HG03442 (cell line): Measurements from ENCODE around the gene TM9SF3.

Experiments used
- ATAC-seq: cut with Tn5 transposase; IDR thresholded peaks from one replicate; pipeline ENCODE4 v1.9.1; 2021; ENCODE audit warnings: mild to moderate bottlenecking, moderate library complexity; ENCODE audit not compliant: unreplicated experiment

The TM9SF3 gene

GRCh38 chr10:96586419-96587263 lies at the start of gene TM9SF3:
TM9SF3 (minus strand) TSS chr10:96587012; CDS start chr10:96586835, 177 bp downstream.
- peak; percentile 73 for ATAC-seq

GRCh38 chr10:96636551-96636950 lies 49.7 kb upstream of the TM9SF3 start:
- no peak for ATAC-seq

- ATAC-seq = no peak
These were observed 46.3 kb upstream of the TM9SF3 start for GRCh38 chr10:96632974-96633710.

GRCh38 chr10:96627292-96627691 lies 40.5 kb upstream of the TM9SF3 start:
- no peak for ATAC-seq

- ATAC-seq = no peak
These were observed 40.0 kb upstream of the TM9SF3 start for GRCh38 chr10:96626795-96627194.

GRCh38 chr10:96625173-96625572 lies 38.4 kb upstream of the TM9SF3 start:
- ATAC-seq = no peak

- no peak for ATAC-seq
These were observed 35.4 kb upstream of the TM9SF3 start for GRCh38 chr10:96622013-96622787.

GRCh38 chr10:96619796-96620773 lies 33.3 kb upstream of the TM9SF3 start:
- no peak for ATAC-seq

- ATAC-seq = no peak
These were observed 32.3 kb upstream of the TM9SF3 start for GRCh38 chr10:96619120-96619519.

- no peak for ATAC-seq
These were observed 31.8 kb upstream of the TM9SF3 start for GRCh38 chr10:96618653-96619052.

- ATAC-seq = no peak
These were observed 30.1 kb upstream of the TM9SF3 start for GRCh38 chr10:96616961-96617360.

GRCh38 chr10:96614515-96614914 lies 27.7 kb upstream of the TM9SF3 start:
- ATAC-seq = no peak

GRCh38 chr10:96613576-96613975 lies 26.8 kb upstream of the TM9SF3 start:
- no peak for ATAC-seq

GRCh38 chr10:96612055-96612830 lies 25.4 kb upstream of the TM9SF3 start:
- no peak for ATAC-seq

- no peak for ATAC-seq
These were observed 24.0 kb upstream of the TM9SF3 start for GRCh38 chr10:96610817-96611216.

GRCh38 chr10:96609510-96609909 lies 22.7 kb upstream of the TM9SF3 start:
- no peak for ATAC-seq

- no peak for ATAC-seq
These were observed 22.0 kb upstream of the TM9SF3 start for GRCh38 chr10:96608805-96609204.

GRCh38 chr10:96608262-96608661 lies 21.4 kb upstream of the TM9SF3 start:
- ATAC-seq = no peak

- ATAC-seq = no peak
These were observed 20.1 kb upstream of the TM9SF3 start for GRCh38 chr10:96606946-96607345.
